Thyroid gland (tissue), 4 donors: ENCODE results near the gene L2HGDH.

Experiments used
- POLR2A ChIP-seq, 2 donors: fragments of 450-650 bp; IDR thresholded peaks; one replicate each; pipeline ENCODE4 v1.6.1; 2017; ENCODE audit warnings: antibody characterized with exemption in 2 of 2, mild to moderate bottlenecking in 2 of 2, moderate library complexity in 1 of 2
- TF ChIP-seq, protein P1 (sequence below), 6 experiments: fragments of 200-600 bp in 3 of 6; fragments of 450-650 bp in 3 of 6; sonication (generic) in 3 of 6; IDR thresholded peaks; one replicate each; pipeline ENCODE4 v1.5.1; 2016 to 2019; ENCODE audit warnings: antibody characterized with exemption in 6 of 6, mild to moderate bottlenecking in 2 of 6, inconsistent platforms in 1 of 6, moderate library complexity in 1 of 6

DNA sequence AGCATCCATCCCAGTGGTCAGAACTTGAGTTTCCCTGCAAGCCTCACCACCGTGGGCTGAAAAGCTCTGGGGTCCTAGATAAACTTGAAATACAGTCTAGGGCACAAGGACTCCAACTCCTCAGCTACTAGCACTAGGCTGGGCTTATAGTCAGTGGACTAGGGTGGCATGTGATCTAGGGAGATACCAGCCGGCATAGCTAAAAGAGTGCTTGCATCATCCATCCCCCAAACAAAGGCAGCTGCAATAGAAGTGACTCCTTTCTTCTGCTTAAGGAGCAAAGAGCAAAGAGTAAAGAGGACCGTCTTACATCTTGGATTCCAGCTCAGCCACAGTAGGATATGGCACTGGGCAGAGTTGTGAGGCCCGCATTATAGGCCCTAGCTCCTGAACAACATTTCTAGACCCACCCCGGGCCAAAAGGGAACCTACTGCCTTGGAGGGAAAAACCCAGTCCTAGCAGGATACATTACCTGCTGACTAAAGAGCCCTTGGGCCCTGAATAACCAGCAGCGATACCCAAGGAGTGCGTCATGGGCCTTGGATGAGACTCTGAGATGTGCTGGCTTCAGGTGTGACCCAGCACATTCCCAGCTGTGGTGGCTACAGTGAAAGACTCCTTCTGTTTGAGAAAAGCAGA, 62.8 kb downstream of the L2HGDH start:
- no peak for TF ChIP-seq POLR2A (IDR thresholded peaks at IDR 0.05)
- TF ChIP-seq, protein P1, sequence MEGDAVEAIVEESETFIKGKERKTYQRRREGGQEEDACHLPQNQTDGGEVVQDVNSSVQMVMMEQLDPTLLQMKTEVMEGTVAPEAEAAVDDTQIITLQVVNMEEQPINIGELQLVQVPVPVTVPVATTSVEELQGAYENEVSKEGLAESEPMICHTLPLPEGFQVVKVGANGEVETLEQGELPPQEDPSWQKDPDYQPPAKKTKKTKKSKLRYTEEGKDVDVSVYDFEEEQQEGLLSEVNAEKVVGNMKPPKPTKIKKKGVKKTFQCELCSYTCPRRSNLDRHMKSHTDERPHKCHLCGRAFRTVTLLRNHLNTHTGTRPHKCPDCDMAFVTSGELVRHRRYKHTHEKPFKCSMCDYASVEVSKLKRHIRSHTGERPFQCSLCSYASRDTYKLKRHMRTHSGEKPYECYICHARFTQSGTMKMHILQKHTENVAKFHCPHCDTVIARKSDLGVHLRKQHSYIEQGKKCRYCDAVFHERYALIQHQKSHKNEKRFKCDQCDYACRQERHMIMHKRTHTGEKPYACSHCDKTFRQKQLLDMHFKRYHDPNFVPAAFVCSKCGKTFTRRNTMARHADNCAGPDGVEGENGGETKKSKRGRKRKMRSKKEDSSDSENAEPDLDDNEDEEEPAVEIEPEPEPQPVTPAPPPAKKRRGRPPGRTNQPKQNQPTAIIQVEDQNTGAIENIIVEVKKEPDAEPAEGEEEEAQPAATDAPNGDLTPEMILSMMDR (IDR thresholded peaks at IDR 0.05): no peak
